Vagina (tissue), 2 donors: Measurements from ENCODE around the gene COL27A1. TPM values are rescaled to one million over a fixed set of nuclear protein-coding genes. Genes with fewer than 3 reads are reported as not detected.
A peak's percentile ranks its signal among the peaks of the same experiment; 100 is the strongest.

Experiments
- DNase-seq, 2 donors: peaks; one replicate each; pipeline ENCODE4 v3.0.0-alpha.2; 2017; ENCODE audit errors: extremely low spot score in 2 of 2
- H3K27ac ChIP-seq: fragments of 200-600 bp; sonication (generic); one replicate; pipeline ENCODE4 v1.5.1; 2019
- H3K27me3 ChIP-seq: fragments of 200-600 bp; sonication (generic); one replicate; pipeline ENCODE4 v1.5.1; 2019
- H3K36me3 ChIP-seq, 2 donors: fragments of 200-600 bp; sonication (generic); one replicate each; pipeline ENCODE4 v1.5.1; 2017 to 2019
- H3K4me1 ChIP-seq: fragments of 200-600 bp; sonication (generic); one replicate; pipeline ENCODE4 v1.5.1; 2019
- H3K4me3 ChIP-seq, 2 donors: fragments of 200-600 bp; sonication (generic); 1 replicate in 1 of 2; 2 replicates in 1 of 2; pipeline ENCODE4 v1.5.1; 2016 to 2019
- H3K9me3 ChIP-seq: fragments of 200-600 bp; sonication (generic); one replicate; pipeline ENCODE4 v1.5.1; 2019
- POLR2A ChIP-seq, 2 donors: fragments of 450-650 bp; IDR thresholded peaks; one replicate each; pipeline ENCODE4 v1.6.1; 2017; ENCODE audit warnings: antibody characterized with exemption in 2 of 2, mild to moderate bottlenecking in 2 of 2, moderate library complexity in 2 of 2
- POLR2AphosphoS5 ChIP-seq, 2 donors: sonication (generic); formaldehyde crosslinking; IDR thresholded peaks; one replicate each; pipeline ENCODE4 v1.9.0; 2017; ENCODE audit warnings: antibody characterized with exemption in 2 of 2, mild to moderate bottlenecking in 2 of 2, low read depth in 1 of 2; ENCODE audit not compliant: insufficient read depth in 1 of 2
- intact Hi-C: fragments of 100-400 bp; cut with DNase I; formaldehyde crosslinking; loops from one replicate; pipeline ENCODE4 v1.15.1; 2023
- total RNA-seq: library from RNA; depleted of rRNA; stranded (reverse); fragments of >200 nt; gene quantifications from one replicate; pipeline ENCODE4 v1.2.3, GENCODE V29; 2016
- TF ChIP-seq, protein P1 (sequence below), 3 experiments: fragments of 450-650 bp in 2 of 3; fragments of 200-600 bp in 1 of 3; sonication (generic) in 1 of 3; IDR thresholded peaks; one replicate each; pipeline ENCODE4 v1.5.1; 2017 to 2019; ENCODE audit warnings: antibody characterized with exemption in 3 of 3, mild to moderate bottlenecking in 2 of 3, moderate library complexity in 2 of 3

COL27A1 gene
- total RNA-seq, 1 donor from 2014 or later = 17.2 TPM

DNA sequence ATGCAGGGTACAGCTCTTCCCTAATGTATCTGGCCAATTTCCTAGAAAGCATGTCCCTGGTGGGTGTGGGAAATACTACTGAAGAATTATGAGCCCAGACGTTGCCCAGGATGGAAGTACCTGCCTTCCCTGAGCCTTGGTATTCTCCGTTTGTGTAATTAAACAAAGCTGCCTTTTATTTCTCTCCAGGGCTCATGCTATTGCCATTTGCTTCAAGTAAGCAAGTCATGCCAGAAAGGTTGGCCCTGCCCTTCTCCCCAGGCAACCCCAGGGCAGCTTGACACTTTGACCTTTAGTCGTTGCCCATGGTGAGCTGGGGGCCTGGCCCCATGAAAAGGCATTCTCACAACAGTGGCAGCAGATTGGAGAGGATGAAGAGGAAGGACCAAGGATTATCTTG is 4.4 kb downstream of the COL27A1 start:
- peaks cover 84% of the 10 kb centered on the region for H3K4me1 ChIP-seq
- no peak for DNase-seq
- intact Hi-C loops = loop anchor here (1.0 kb wide), 1 partner anchor 133 kb away; no protein-coding TSS in a partner anchor
- no peaks in the 10 kb centered on the region for H3K9me3 ChIP-seq
- H3K4me3 ChIP-seq = no peak overlapping the region
- no peaks in the 10 kb centered on the region for H3K27me3 ChIP-seq
- H3K27ac ChIP-seq = peak overlapping the region; percentile 86
- no peak for TF ChIP-seq POLR2A (IDR thresholded peaks at IDR 0.05)
- TF ChIP-seq POLR2AphosphoS5 (IDR thresholded peaks at IDR 0.05; ENCODE audit: insufficient read depth in 1 of 2, low read depth in 1 of 2) = no peak
- TF ChIP-seq, protein P1, sequence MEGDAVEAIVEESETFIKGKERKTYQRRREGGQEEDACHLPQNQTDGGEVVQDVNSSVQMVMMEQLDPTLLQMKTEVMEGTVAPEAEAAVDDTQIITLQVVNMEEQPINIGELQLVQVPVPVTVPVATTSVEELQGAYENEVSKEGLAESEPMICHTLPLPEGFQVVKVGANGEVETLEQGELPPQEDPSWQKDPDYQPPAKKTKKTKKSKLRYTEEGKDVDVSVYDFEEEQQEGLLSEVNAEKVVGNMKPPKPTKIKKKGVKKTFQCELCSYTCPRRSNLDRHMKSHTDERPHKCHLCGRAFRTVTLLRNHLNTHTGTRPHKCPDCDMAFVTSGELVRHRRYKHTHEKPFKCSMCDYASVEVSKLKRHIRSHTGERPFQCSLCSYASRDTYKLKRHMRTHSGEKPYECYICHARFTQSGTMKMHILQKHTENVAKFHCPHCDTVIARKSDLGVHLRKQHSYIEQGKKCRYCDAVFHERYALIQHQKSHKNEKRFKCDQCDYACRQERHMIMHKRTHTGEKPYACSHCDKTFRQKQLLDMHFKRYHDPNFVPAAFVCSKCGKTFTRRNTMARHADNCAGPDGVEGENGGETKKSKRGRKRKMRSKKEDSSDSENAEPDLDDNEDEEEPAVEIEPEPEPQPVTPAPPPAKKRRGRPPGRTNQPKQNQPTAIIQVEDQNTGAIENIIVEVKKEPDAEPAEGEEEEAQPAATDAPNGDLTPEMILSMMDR (IDR thresholded peaks at IDR 0.05) = no peak
- H3K36me3 ChIP-seq = no peaks in the 10 kb centered on the region

DNA sequence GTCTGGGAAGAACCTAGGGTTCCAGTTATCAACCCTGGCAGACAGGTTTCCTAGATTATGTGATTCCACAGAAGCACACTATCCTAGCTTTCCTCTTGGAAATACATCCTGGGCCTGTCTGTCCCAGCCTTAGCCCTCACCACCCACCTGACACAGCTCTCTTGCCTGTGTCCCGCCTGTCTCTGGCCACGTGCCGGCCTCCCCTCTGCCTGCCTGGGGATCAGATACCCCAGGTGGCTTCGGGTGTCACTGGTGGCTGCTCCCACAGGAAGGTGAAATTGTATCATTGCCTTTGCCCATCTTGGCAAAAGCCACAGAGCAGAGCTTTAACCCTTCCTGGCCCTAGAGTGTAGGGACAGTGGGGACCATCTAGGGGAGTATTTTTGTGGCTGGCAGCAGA is 6.2 kb downstream of the COL27A1 start:
- H3K36me3 ChIP-seq = no peaks in the 10 kb centered on the region
- H3K27ac ChIP-seq = peak overlapping the region; percentile 76

DNA sequence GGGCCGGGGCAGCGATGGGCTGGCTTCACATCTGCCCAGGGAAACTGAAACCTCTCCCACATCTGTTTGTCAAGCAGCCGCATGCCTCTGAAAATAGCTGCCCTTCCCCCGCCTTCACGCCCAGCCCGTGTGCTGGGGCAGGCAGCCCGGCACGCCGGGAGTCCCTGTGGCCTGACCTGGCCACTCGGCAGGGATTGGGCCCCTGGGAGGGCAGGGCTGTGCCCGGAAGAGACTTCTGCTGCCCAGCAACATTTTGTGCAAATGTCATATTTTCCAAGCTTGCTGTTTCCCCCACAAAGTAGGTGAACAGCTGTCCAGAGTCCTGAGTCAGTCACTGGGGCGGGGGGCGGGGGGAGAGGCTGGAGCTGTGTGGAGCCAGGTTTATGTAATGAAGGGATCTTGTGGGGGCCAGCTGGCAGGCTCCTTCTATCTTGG is 8.2 kb downstream of the COL27A1 start:
- Histone ChIP-seq H3K27ac (peak overlapping the region; percentile 76), H3K27me3 (no peaks in the 10 kb centered on the region)
- intact Hi-C loops = no loop called here

More for the DNA sequence above, 6.2 kb downstream of the COL27A1 start:
- Histone ChIP-seq H3K27me3 (no peaks in the 10 kb centered on the region), H3K4me3 (no peak overlapping the region), H3K9me3 (no peaks in the 10 kb centered on the region), H3K4me1 (peaks cover 76% of the 10 kb centered on the region)
- no peak for TF ChIP-seq POLR2AphosphoS5 (IDR thresholded peaks at IDR 0.05; ENCODE audit: insufficient read depth in 1 of 2, low read depth in 1 of 2)
- TF ChIP-seq, protein P1 (IDR thresholded peaks at IDR 0.05) = no peak
- no peak for TF ChIP-seq POLR2A (IDR thresholded peaks at IDR 0.05)
- no peak for DNase-seq
- intact Hi-C loops = no loop called here

DNA sequence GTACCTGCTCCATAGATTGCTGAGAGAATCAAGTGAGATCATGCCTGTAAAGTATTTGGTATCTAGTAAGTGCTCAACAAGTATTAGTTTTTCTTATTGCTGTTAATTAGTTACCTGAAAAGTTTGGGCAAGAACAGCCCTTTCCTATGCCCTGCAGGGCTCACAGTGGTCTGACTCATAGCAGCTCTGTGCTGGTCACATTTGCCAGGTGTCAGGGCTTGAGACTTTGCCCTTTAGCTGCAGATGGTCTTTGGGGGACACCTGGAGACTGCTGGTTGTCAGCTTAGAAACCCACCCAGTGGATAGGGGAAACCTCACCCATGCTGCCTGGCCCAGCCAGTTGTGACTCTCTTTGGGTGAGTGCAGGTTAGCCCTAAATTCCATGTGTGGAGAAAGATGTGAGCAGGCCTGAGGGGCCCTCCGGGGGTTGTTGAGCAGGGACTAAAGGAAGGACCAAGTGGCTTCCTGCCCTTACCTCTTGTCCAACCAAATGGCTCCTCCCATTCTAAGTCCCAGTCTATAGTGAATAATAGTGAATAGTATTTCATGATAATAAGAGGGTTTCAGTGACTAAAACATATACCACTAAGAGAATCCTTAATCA is 9.0 kb downstream of the COL27A1 start:
- Histone ChIP-seq H3K4me1 (peaks cover 58% of the 10 kb centered on the region), H3K27me3 (no peaks in the 10 kb centered on the region), H3K4me3 (no peak overlapping the region), H3K9me3 (no peaks in the 10 kb centered on the region), H3K36me3 (no peaks in the 10 kb centered on the region), H3K27ac (peak overlapping the region; percentile 76)
- intact Hi-C loops = no loop called here
- no peak for DNase-seq
- TF ChIP-seq POLR2AphosphoS5 (IDR thresholded peaks at IDR 0.05; ENCODE audit: insufficient read depth in 1 of 2, low read depth in 1 of 2) = no peak
- TF ChIP-seq POLR2A (IDR thresholded peaks at IDR 0.05) = no peak
- TF ChIP-seq, protein P1 (IDR thresholded peaks at IDR 0.05) = no peak

More for the DNA sequence above, 8.2 kb downstream of the COL27A1 start:
- Histone ChIP-seq H3K9me3 (no peaks in the 10 kb centered on the region), H3K36me3 (no peaks in the 10 kb centered on the region), H3K4me3 (peak overlapping the region; percentile 2 to 23), H3K4me1 (peaks cover 58% of the 10 kb centered on the region)
- DNase-seq = no peak
- TF ChIP-seq POLR2A (IDR thresholded peaks at IDR 0.05) (no peak), POLR2AphosphoS5 (IDR thresholded peaks at IDR 0.05; ENCODE audit: insufficient read depth in 1 of 2, low read depth in 1 of 2) (peak in 1 of 2 donors; percentile 70)

DNA sequence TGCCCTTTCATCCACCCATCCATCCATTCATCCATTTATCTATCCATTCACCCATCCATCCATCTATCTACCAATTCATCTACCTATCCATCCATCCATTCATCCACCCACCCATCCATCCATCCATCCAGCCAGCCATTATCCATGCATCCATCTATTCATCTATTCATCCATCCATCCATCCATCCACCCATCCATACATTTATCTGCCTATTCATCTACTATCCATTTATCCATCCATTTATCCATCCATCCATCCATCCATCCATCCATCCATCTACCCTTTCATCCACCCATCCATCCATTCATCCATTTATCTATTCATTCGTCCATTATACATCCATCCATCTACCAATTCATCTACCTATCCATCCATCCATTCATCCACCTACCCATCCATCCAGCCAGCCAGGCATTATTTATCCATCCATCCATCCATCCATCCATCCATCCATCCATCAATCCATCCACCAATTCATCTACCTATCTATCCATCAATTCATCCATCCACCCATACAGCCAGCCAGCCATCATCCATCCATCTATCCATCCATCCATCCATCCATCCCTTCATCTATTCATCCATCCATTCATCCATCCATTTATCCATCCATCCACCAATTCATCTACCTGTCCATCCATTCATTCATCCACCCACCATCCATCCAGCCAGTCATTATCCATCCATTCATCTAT is 10.2 kb downstream of the COL27A1 start:
- H3K4me1 ChIP-seq = peaks cover 62% of the 10 kb centered on the region
- H3K27me3 ChIP-seq = no peaks in the 10 kb centered on the region
- H3K4me3 ChIP-seq = no peak overlapping the region
- DNase-seq = no peak
- H3K9me3 ChIP-seq = no peaks in the 10 kb centered on the region
- H3K36me3 ChIP-seq = no peaks in the 10 kb centered on the region
- TF ChIP-seq, protein P1 (IDR thresholded peaks at IDR 0.05) = no peak
- TF ChIP-seq POLR2AphosphoS5 (IDR thresholded peaks at IDR 0.05; ENCODE audit: insufficient read depth in 1 of 2, low read depth in 1 of 2) (no peak), POLR2A (IDR thresholded peaks at IDR 0.05) (no peak)
- intact Hi-C loops = no loop called here
- H3K27ac ChIP-seq = no peak overlapping the region
